K562 (cell line): Measurements from ENCODE around the gene NRIP2. TPM values are rescaled to one million over a fixed set of nuclear protein-coding genes. Genes with fewer than 3 reads are reported as not detected.

Source experiments
- ATAC-seq: fragments of 200-7000 bp; cut with Tn5 transposase; 3 replicates; pipeline ENCODE4 v1.9.1; 2020; ENCODE audit warnings: moderate library complexity
- BruUV-seq: library from RNA; stranded (reverse); fragments of 400-500 nt; replicated peaks from 2 replicates; lab custom pipeline; 2021; lab: Mats Ljungman, UMichigan
- CTCF ChIA-PET: fragments of 300-600 bp; formaldehyde crosslinking; extraction: SDS; loops from one replicate; lab custom pipeline; 2021; ENCODE audit warnings: low intra/inter-chr PET ratio; lab: Yijun Ruan, JAX
- POLR2A ChIA-PET: fragments of 300-600, 350-650 bp; sonication (Branson Sonifier 250); formaldehyde crosslinking; extraction: SDS; loops from one replicate; lab custom pipeline; 2021; ENCODE audit warnings: antibody characterized with exemption, inconsistent platforms; lab: Yijun Ruan, JAX
- DNase-seq, 4 experiments: peaks; one replicate each; pipeline versions ENCODE4 v3.0.0 to v3.0.0-alpha.2; 2011 to 2018; ENCODE audit warnings: low spot score in 3 of 4, mixed read lengths in 3 of 4; ENCODE audit errors: extremely low read depth in 1 of 4
- FAIRE-seq: peaks from 2 replicates; lab custom pipeline; 2011; peaks lifted over from hg19 to GRCh38; lab: Jason Lieb, UNC
- H2AFZ ChIP-seq: 2 replicates; pipeline ENCODE4 v1.6.0; 2011; ENCODE audit warnings: low read depth, low read length, control low read depth, inconsistent platforms
- H3K27ac ChIP-seq: fragments of 200-600 bp; 3 replicates; pipeline ENCODE4 v1.8.0; 2011; ENCODE audit warnings: low read depth, mild to moderate bottlenecking, control low read depth, inconsistent platforms, low read length, moderate library complexity, mixed read lengths; ENCODE audit errors: extremely low read depth
- H3K27me3 ChIP-seq, 2 experiments: fragments of 300-600 bp in 1 of 2; 2 replicates in 1 of 2; 3 replicates in 1 of 2; pipeline versions ENCODE4 v1.6.0 to v1.8.0; 2011; ENCODE audit warnings: inconsistent platforms in 2 of 2, low read length in 2 of 2, mild to moderate bottlenecking in 1 of 2, mixed read lengths in 1 of 2, moderate library complexity in 1 of 2; ENCODE audit not compliant: control insufficient read depth in 2 of 2, insufficient read depth in 2 of 2
- H3K36me3 ChIP-seq: fragments of 300-600 bp; 3 replicates; pipeline ENCODE4 v1.8.0; 2011; ENCODE audit warnings: mild to moderate bottlenecking, low read length, inconsistent platforms; ENCODE audit not compliant: control insufficient read depth, insufficient read depth
- H3K4me1 ChIP-seq, 2 experiments: fragments of 200-600 bp in 1 of 2; replicated peaks in 1 of 2; 2 replicates in 1 of 2; 3 replicates in 1 of 2; pipeline versions ENCODE4 v1.5.1 to v1.8.0; 2011; ENCODE audit warnings: inconsistent platforms in 2 of 2, low read length in 2 of 2, mild to moderate bottlenecking in 1 of 2, mixed read lengths in 1 of 2, moderate library complexity in 1 of 2; ENCODE audit not compliant: control insufficient read depth in 2 of 2, insufficient read depth in 2 of 2
- H3K4me2 ChIP-seq: 2 replicates; pipeline ENCODE4 v1.6.1; 2011; ENCODE audit warnings: low read length, control low read depth, inconsistent platforms, mixed read lengths; ENCODE audit not compliant: insufficient read depth
- H3K4me3 ChIP-seq: fragments of 200-600 bp; sonication (generic), shearing (Covaris generic); 2 replicates; pipeline ENCODE4 v1.5.1; 2016; ENCODE audit warnings: control low read depth, inconsistent platforms
- H3K79me2 ChIP-seq: fragments of 200-600 bp; 3 replicates; pipeline ENCODE4 v1.8.0; 2011; ENCODE audit warnings: low read length, inconsistent platforms; ENCODE audit not compliant: control insufficient read depth, insufficient read depth
- H3K9ac ChIP-seq, 2 experiments: 2 replicates each; pipeline versions ENCODE4 v1.6.0 to v1.6.1; 2011; ENCODE audit warnings: low read depth in 2 of 2, low read length in 2 of 2, control low read depth in 1 of 2, inconsistent platforms in 1 of 2, mild to moderate bottlenecking in 1 of 2, mixed read lengths in 1 of 2; ENCODE audit not compliant: insufficient read depth in 1 of 2
- H3K9me1 ChIP-seq: one replicate; pipeline ENCODE4 v1.6.0; 2011; ENCODE audit warnings: inconsistent platforms, mild to moderate bottlenecking, low read length, moderate library complexity; ENCODE audit not compliant: control insufficient read depth, insufficient read depth
- H3K9me3 ChIP-seq: replicated peaks from 2 replicates; pipeline ENCODE4 v1.5.1; 2011; ENCODE audit warnings: low read depth, low read length, inconsistent platforms; ENCODE audit not compliant: control insufficient read depth, insufficient read depth
- H4K20me1 ChIP-seq: replicated peaks from 2 replicates; pipeline ENCODE4 v1.6.1; 2011; ENCODE audit warnings: low read length, inconsistent platforms, mixed read lengths; ENCODE audit not compliant: control insufficient read depth, insufficient read depth
- AFF1 ChIP-seq, 2 experiments: fragments of 450-650 bp; IDR thresholded peaks; 2 replicates each; pipeline ENCODE4 v1.6.1; 2018; ENCODE audit warnings: mild to moderate bottlenecking in 2 of 2, low read depth in 1 of 2; ENCODE audit not compliant: partially characterized antibody in 2 of 2
- ARID1B ChIP-seq: fragments of 450-650 bp; IDR thresholded peaks from 2 replicates; pipeline ENCODE4 v1.6.1; 2016; ENCODE audit warnings: antibody characterized with exemption, mild to moderate bottlenecking, inconsistent platforms
- CBFA2T3 ChIP-seq: fragments of 450-650 bp; IDR thresholded peaks from 2 replicates; pipeline ENCODE4 v1.6.1; 2017
- CUX1 ChIP-seq: fragments of 200-800 bp; sonication (Bioruptor generic); IDR thresholded peaks from 2 replicates; pipeline ENCODE4 v1.6.1; 2016; ENCODE audit warnings: missing genetic modification characterization, missing compliant biosample characterization
- DDX20 ChIP-seq: fragments of 450-650 bp; IDR thresholded peaks from 2 replicates; pipeline ENCODE4 v1.6.1; 2016; ENCODE audit warnings: missing genetic modification characterization, low read depth, mild to moderate bottlenecking, missing compliant biosample characterization, moderate library complexity
- FIP1L1 ChIP-seq: fragments of 200-400 bp; formaldehyde crosslinking; IDR thresholded peaks from 2 replicates; pipeline ENCODE4 v1.6.1; 2018; ENCODE audit warnings: mild to moderate bottlenecking, low read depth, low read length; ENCODE audit not compliant: poor library complexity, severe bottlenecking
- JUND ChIP-seq, 2 experiments: IDR thresholded peaks; 2 replicates in 1 of 2; 3 replicates in 1 of 2; pipeline ENCODE4 v1.6.1; 2011; ENCODE audit warnings: borderline replicate concordance in 2 of 2, low read depth in 2 of 2, low read length in 2 of 2, improper control_type of control experiment in 1 of 2, missing biosample characterization in 1 of 2, missing genetic modification characterization in 1 of 2, missing genetic modification reagents in 1 of 2
- MAFF ChIP-seq: IDR thresholded peaks from 2 replicates; pipeline ENCODE4 v1.6.1; 2012; ENCODE audit warnings: low read length, improper control_type of control experiment
- MEF2D ChIP-seq: conservative IDR thresholded peaks from 2 replicates; pipeline ENCODE4 v1.6.1; 2016; ENCODE audit warnings: low read depth, missing genetic modification characterization, missing compliant biosample characterization
- STAT5B ChIP-seq: fragments of 250-450 bp; sonication (Bioruptor Pico); IDR thresholded peaks from 2 replicates; pipeline ENCODE4 v1.8.0; 2021; ENCODE audit warnings: mild to moderate bottlenecking, inconsistent platforms
- TARDBP ChIP-seq: fragments of 450-650 bp; IDR thresholded peaks from 2 replicates; pipeline ENCODE4 v1.6.1; 2016
- ZNF551 ChIP-seq: fragments of 250-450 bp; sonication (Bioruptor Pico); IDR thresholded peaks from 2 replicates; pipeline ENCODE4 v1.5.0; 2021; ENCODE audit warnings: mild to moderate bottlenecking, moderate library complexity
- WGBS: fragments of 100-300 bp; shearing (Covaris generic); methylation state at CpG from one replicate; pipeline ENCODE4 v1.1.6; 2016; ENCODE audit warnings: low coverage, mixed read lengths; ENCODE audit not compliant: insufficient coverage; ENCODE audit errors: missing lambda C conversion rate; 5-methylcytosine and 5-hydroxymethylcytosine counted together
- in situ Hi-C: fragments of 300-500 bp; cut with MboI; formaldehyde crosslinking; loops from 4 replicates; pipeline ENCODE4 v1.15.0; 2018; ENCODE audit warnings: inconsistent platforms, mixed read lengths
- intact Hi-C: fragments of 100-400 bp; cut with micrococcal nuclease; formaldehyde crosslinking; loops from 2 replicates; pipeline ENCODE4 v1.14.2; 2022
- polyA plus RNA-seq, 8 experiments: library from polyadenylated mRNA; depleted of rRNA in 4 of 8; stranded (reverse) in 5 of 8; unstranded in 3 of 8; fragments of >200 nt; fragmentation: Nextera tagmentation in 2 of 8; fragmentation: Illumina TruSeq in 1 of 8; extraction: Ambion mirVana in 2 of 8; extraction: Trizol in 1 of 8; gene quantifications; 2 replicates each; pipeline versions ENCODE4 v1.2.1 to v1.2.3, GENCODE V29; 2011 to 2014; ENCODE audit warnings: inconsistent platforms in 1 of 8, missing spikeins in 1 of 8
- total RNA-seq, 7 experiments: library from RNA; depleted of rRNA in 6 of 7; stranded (reverse); fragments of >200 nt in 6 of 7; fragmentation: Illumina TruSeq in 2 of 7; extraction: Trizol in 2 of 7; gene quantifications; 2 replicates each; pipeline versions ENCODE4 v1.2.1 to v1.2.3, GENCODE V29; 2011 to 2021; ENCODE audit warnings: low replicate concordance in 1 of 7

NRIP2 gene
- total and polyA plus RNA-seq, 9 of the 15 experiments (the other 6 are each of a cell fraction or from before 2014, with no cell fraction given), result 0.07 to 0.10 TPM; not detected in 7

GRCh38 chr12:2879853-2880252, 45.0 kb upstream of the NRIP2 start:
- intact Hi-C loops, result no loop called here
- Histone ChIP-seq H3K4me3 (no peak overlapping the region), H3K9ac (no peak overlapping the region), H4K20me1 (no peaks in the 10 kb centered on the region), H3K4me1 (peaks cover 7 to 12% of the 10 kb centered on the region in 2 experiments; a peak in 4 of 5 replicates), H3K4me2 (no peak overlapping the region), H3K9me3 (no peaks in the 10 kb centered on the region), H2AFZ (no peak overlapping the region), H3K36me3 (peaks cover 2% of the 10 kb centered on the region; the same call in 2 of the 3 replicates), H3K9me1 (no peaks in the 10 kb centered on the region), H3K27me3 (no peaks in the 10 kb centered on the region), H3K27ac (no peak overlapping the region), H3K79me2 (peaks cover 51% of the 10 kb centered on the region)
- no peak for FAIRE-seq
- CTCF ChIA-PET, result no interaction called here
- WGBS, result 62% methylated on average over 3 of the region's 3 CpGs
- peak in 1 of 4 experiments; percentile 47 for DNase-seq
- ATAC-seq, result no peak
- in situ Hi-C loops, result loop anchor here (10.0 kb wide), 1 partner anchor 155 kb away; no protein-coding TSS in a partner anchor
- BruUV-seq, result no TSS peak
- POLR2A ChIA-PET, result interaction anchor here (2.3 kb wide), 1 partner anchor 11 kb away, joined by 13 read pairs; the partner anchor contains the start of gene TULP3
- TF ChIP-seq MAFF, result no peak
- TF ChIP-seq CBFA2T3, result 0 out of 2 replicates have a peak, but pooled peaks have one; percentile 19
- no peak for TF ChIP-seq JUND (IDR thresholded peaks at IDR 0.05; ENCODE audit: borderline replicate concordance, low read depth, low read length)
- TF ChIP-seq JUND (tag; IDR thresholded peaks at IDR 0.05; ENCODE audit: borderline replicate concordance, low read depth, low read length), result no peak
- TF ChIP-seq MEF2D (tag), result no peak
- TF ChIP-seq STAT5B, result no peak
- no peak for TF ChIP-seq AFF1 (IDR thresholded peaks at IDR 0.05; ENCODE audit: low read depth in 1 of 2, partially characterized antibody in 2 of 2)
- peak; percentile 16; the same call in 1 of the 2 replicates for TF ChIP-seq ARID1B
- no peak for TF ChIP-seq ZNF551 (CRISPR knock-in tag)
- no peak for TF ChIP-seq TARDBP
- TF ChIP-seq CUX1, result no peak
- TF ChIP-seq FIP1L1, result no peak
- no peak for TF ChIP-seq DDX20
